HG02610 (cell line): ENCODE data around the gene TUBB2A.
A peak's percentile ranks its signal among the peaks of the same experiment; 100 is the strongest.

ENCODE experiments used
- ATAC-seq: cut with Tn5 transposase; IDR thresholded peaks from one replicate; pipeline ENCODE4 v1.9.1; 2021; ENCODE audit warnings: mild to moderate bottlenecking, moderate library complexity; ENCODE audit not compliant: unreplicated experiment

TUBB2A gene

DNA sequence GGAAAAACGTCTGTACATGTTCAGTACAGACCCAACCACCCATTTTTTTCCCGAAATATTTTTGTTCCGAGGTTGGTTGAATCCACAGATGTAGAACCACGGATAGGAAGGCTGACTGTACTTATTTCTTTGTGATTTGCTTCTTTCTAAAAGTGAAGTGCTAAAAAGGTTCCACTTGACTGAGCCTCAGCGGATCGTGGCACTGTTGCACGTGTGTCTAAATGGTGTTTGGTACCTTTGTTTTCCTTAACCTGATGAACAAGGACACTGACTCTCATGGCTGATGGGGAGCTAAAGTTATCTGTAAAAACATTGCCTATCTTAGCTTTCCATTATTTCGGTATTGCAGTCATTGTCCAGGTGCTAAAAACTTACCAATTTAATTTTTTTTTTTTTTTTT lies 32.7 kb downstream of the TUBB2A start:
- no peak for ATAC-seq

GRCh38 chr6:3122823-3123182 lies 34.5 kb downstream of the TUBB2A start:
- no peak for ATAC-seq

DNA sequence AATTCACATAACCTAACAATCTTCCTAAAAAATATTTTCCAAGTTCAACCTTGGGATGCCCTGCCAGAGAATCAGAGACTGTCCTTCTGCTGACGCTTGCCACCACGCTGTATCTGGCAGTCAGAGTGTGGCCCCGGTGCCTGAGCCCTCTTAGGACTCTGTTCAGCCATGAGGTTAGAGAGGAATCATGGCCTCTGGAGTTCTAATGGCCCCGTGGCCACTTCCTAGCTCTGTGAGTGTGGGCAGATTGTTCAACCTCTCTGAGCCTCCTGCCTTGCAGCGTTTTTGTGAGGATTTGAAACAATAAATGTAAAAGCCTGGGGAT lies 36.6 kb downstream of the TUBB2A start:
- ATAC-seq = no peak

- peak; percentile 22 for ATAC-seq
These were observed 38.2 kb downstream of the TUBB2A start for GRCh38 chr6:3119040-3119723.

DNA sequence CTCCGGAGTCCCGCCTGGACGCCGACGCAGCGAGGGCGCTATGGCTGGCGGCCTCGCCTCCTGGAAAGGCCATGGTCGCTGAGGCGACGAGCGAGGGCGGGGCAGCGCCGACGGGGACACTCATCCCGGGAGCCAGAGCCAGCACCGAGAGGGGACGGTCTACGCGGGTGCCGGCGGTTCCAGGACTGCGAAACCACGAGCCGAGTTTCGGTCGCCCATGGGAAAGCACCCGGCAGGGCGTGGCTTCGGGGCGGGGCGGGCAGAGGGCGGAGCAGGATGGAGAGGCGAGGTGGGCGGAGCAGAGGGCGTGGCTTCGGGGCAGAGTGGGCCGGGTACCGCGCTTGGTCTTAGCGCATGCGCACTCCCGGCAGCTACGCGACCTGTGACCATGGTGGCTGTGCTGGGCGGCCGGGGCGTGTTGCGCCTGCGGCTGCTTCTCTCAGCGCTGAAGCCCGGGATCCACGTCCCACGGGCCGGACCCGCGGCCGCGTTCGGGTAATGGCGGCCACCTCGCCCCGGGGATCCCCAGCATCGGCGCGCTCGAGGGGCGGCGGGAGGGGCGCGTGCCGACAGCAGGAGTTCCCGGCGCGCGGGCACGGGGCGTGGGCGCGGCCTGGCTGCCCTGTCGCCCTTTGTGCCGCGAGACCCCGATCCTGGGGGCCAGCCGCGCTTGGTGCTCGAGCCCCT lies 38.8 kb downstream of the TUBB2A start, which contains the start of gene BPHL:
Gene BPHL, plus strand, starts transcription at position 359 of the 687 bp plus-strand sequence. Its CDS starts 30 bp downstream, at position 389.
- peak; percentile 87 for ATAC-seq

DNA sequence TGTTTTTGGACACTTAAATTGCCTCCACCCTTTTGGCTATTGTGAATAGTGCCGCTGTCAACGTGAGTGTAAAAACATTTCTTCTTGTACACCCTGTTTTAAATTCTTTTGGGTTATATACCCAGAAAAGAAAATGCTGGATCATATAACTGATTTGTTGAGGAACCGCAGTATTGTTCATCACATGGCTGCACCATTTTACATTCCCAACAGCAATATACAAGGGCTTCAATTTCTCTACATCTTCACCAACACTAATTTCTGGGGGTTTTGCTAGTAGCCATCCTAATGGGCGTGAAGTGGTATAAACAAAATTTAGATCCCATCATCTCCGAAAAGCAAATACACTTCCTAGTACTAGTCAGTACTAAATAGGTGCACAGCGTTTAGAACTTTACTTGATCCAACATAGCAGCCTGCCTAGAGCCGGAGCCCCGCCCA lies 39.4 kb downstream of the TUBB2A start:
- ATAC-seq = no peak

DNA sequence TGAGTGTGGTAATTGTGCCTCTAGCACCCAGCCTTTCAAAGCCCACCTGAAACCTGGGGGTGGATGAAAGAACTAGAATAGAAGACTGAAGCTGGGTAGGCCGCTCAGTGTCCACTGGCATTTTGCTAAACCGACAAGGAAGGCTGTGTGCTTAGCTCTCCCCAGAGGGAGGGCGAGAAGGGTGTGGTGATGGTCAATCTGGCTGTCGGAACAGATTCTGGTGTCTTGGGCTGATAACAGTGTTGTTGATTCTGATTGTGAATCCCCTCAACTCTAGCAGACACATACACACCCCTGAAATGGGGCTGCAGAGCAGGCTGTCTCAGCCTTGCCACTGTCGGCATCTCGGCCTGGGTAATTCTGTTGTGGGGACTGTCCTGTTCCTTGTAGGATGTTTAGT lies 43.0 kb downstream of the TUBB2A start:
- no peak for ATAC-seq

GRCh38 chr6:3109761-3110160 lies 47.6 kb downstream of the TUBB2A start:
- ATAC-seq = no peak

DNA sequence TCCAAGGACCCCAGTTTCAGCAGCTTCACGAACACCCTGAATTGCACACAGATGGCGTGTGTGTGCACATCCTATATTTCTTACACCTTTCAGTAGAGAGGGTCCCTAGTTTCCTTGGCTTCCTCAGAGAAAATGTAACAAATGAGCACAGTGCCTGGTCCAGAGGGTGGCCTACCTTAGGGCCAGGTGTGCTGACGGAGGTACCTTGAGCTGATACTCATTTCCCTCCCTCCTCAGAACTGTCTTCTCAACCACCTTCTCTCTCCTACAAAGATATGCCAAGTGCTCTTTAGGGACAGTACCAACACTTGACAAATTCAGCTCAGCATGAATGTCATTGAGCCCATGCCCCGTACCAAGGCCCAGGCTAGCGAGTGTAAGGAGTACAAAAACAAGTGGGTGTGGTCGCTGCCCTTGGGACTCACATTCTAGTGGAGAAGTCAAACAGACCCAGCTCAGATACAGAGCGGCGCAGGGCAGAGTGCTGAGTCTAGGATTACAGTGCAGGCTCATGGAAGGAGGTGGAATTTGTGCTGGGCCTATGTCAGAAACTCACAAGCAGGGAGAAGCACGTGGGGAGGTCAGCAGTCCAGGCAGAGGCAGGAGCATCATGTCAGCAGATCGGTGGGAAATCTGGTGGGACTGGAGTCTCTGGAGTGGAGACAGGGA lies 48.5 kb downstream of the TUBB2A start:
- ATAC-seq = no peak
